GM21737 (cell line): Measurements from ENCODE around the gene APOE.
A peak's percentile ranks its signal among the peaks of the same experiment; 100 is the strongest.
"Not testable (repeated sequence)": the region's sequence is repeated elsewhere in the genome, so short reads cannot be mapped to it uniquely, and the experiment has no call there.

Experiments used
- ATAC-seq: cut with Tn5 transposase; IDR thresholded peaks from one replicate; pipeline ENCODE4 v1.9.1; 2021; ENCODE audit warnings: mild to moderate bottlenecking, moderate library complexity; ENCODE audit not compliant: unreplicated experiment

The APOE gene

GRCh38 chr19:44908074-44908835 lies 2.7 kb downstream of the APOE start:
- ATAC-seq = no peak

- no peak for ATAC-seq
These were observed 3.3 kb downstream of the APOE start for GRCh38 chr19:44908836-44909261.

GRCh38 chr19:44909775-44910174 lies 4.2 kb downstream of the APOE start:
- no peak for ATAC-seq

- not testable (repeated sequence) for ATAC-seq
These were observed 6.3 kb downstream of the APOE start for GRCh38 chr19:44911896-44912295.

- ATAC-seq = no peak
These were observed 7.3 kb downstream of the APOE start for GRCh38 chr19:44912854-44913253.

- not testable (repeated sequence) for ATAC-seq
These were observed 8.2 kb downstream of the APOE start for GRCh38 chr19:44913512-44914432.

GRCh38 chr19:44914433-44915206 lies 9.0 kb downstream of the APOE start, which contains the start of gene APOC1:
Gene APOC1 (plus strand): TSS chr19:44914608. CDS start chr19:44914892, 284 bp downstream.
- ATAC-seq = peak; percentile 81

- no peak for ATAC-seq
These were observed 18.7 kb downstream of the APOE start for GRCh38 chr19:44924243-44924725.

GRCh38 chr19:44925114-44925891 lies 19.7 kb downstream of the APOE start:
- no peak for ATAC-seq

- ATAC-seq = not testable (repeated sequence)
These were observed 20.9 kb downstream of the APOE start for GRCh38 chr19:44926245-44927077.

- no peak for ATAC-seq
These were observed 22.1 kb downstream of the APOE start for GRCh38 chr19:44927746-44928145.

GRCh38 chr19:44930088-44930487 lies 24.5 kb downstream of the APOE start:
- no peak for ATAC-seq

GRCh38 chr19:44931541-44931940 lies 25.9 kb downstream of the APOE start:
- ATAC-seq = no peak

- no peak for ATAC-seq
These were observed 34.1 kb downstream of the APOE start for GRCh38 chr19:44939668-44940067.

GRCh38 chr19:44942067-44942571 lies 36.5 kb downstream of the APOE start, which contains the start of gene APOC4:
Gene APOC4 (plus strand): TSS chr19:44942237. CDS start chr19:44942278, 41 bp downstream.
- no peak for ATAC-seq

- ATAC-seq = no peak
These were observed 38.2 kb downstream of the APOE start for GRCh38 chr19:44943801-44944249.

- ATAC-seq = no peak
These were observed 41.5 kb downstream of the APOE start for GRCh38 chr19:44947041-44947581.

- no peak for ATAC-seq
These were observed 42.6 kb downstream of the APOE start for GRCh38 chr19:44948237-44948636.
